Measurements from ENCODE around the gene RHOC.

GRCh38 chr1:112754116-112754628 lies 47.2 kb upstream of the RHOC start:
- TF ChIP-seq CTCF (IDR thresholded peaks at IDR 0.05; ENCODE audit: insufficient read depth, low read length, poor library complexity, severe bottlenecking) (no peak), EZH2phosphoT487 (conservative IDR thresholded peaks at IDR 0.05; ENCODE audit: low read length) (no peak)

Data from SU-DHL-6 (cell line).